ENCODE measurements around the gene MB21D2.

Gene MB21D2

DNA sequence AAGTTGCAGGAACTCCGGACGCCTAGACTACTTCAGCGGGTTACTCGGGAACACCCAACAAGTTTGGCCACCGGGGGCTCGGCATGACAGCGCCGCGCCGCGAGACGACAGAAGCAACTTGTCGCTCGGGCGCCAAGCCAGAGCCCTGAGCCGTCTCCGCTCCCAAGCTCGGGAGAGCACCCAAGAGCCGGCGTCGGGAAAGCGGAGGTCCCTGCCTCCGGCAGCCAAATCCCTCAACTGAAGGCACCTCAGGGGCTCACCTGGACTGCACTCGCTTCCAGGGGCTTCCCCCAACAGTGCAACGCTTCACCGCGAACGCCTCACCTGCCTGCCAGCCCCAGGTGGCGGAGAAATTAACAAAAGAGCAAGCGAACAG lies 640 bp downstream of the MB21D2 start:
- H4K12ac ChIP-seq (ENCODE audit: low read depth, low read length) = peak overlapping the region; percentile 40
- H2AK5ac ChIP-seq (ENCODE audit: low read length) = no peak overlapping the region
- H3K36me3 ChIP-seq (ENCODE audit: control insufficient read depth in 1 of 2, insufficient read depth in 2 of 2, low read length in 2 of 2) = no peaks in the 10 kb centered on the region
- peak overlapping the region; percentile 82 for H3K9ac ChIP-seq (ENCODE audit: low read length)
- H2AFZ ChIP-seq (ENCODE audit: insufficient read depth, low read length, poor library complexity) = peak overlapping the region; percentile 92
- H3K4me1 ChIP-seq (ENCODE audit: control insufficient read depth in 1 of 2, insufficient read depth in 2 of 2, low read length in 2 of 2) = peaks cover 3 to 5% of the 10 kb centered on the region in 2 experiments
- H3K79me1 ChIP-seq (ENCODE audit: low read length) = peaks cover 15% of the 10 kb centered on the region
- peak overlapping the region; percentile 86 for H3K27ac ChIP-seq (ENCODE audit: low read depth, low read length)
- no peaks in the 10 kb centered on the region for H3K9me3 ChIP-seq (ENCODE audit: insufficient read depth, low read depth, low read length)
- DNase-seq = peak; percentile 73 to 76
- H3K4me3 ChIP-seq (ENCODE audit: low read depth, low read length) = peak overlapping the region; percentile 88
- H3K4me2 ChIP-seq (ENCODE audit: low read length) = peak overlapping the region; percentile 73
- WGBS (ENCODE audit: extremely low coverage, insufficient coverage, insufficient read length) = no CpG with 5 or more reads among the region's 30 CpGs
- peak overlapping the region; percentile 51 for H3K18ac ChIP-seq (ENCODE audit: low read length)
- peak overlapping the region; percentile 87 for H2BK5ac ChIP-seq (ENCODE audit: low read depth, low read length, poor library complexity)
- peak overlapping the region; percentile 84 for H2BK120ac ChIP-seq (ENCODE audit: insufficient read depth, low read length, poor library complexity)
- peaks cover 20% of the 10 kb centered on the region for H3K79me2 ChIP-seq (ENCODE audit: control insufficient read depth, insufficient read depth, low read length, poor library complexity)
- H3K14ac ChIP-seq (ENCODE audit: low read length) = peak overlapping the region; percentile 87
- H2BK12ac ChIP-seq (ENCODE audit: low read length) = peak overlapping the region; percentile 95
- peak overlapping the region; percentile 74 for H4K8ac ChIP-seq (ENCODE audit: low read depth, low read length)
- H4K91ac ChIP-seq (ENCODE audit: low read depth, low read length) = peak overlapping the region; percentile 91
- no peak overlapping the region for H3K23ac ChIP-seq (ENCODE audit: low read length)
- H3K4ac ChIP-seq (ENCODE audit: low read depth, low read length) = peak overlapping the region; percentile 84
- H3K27me3 ChIP-seq (ENCODE audit: insufficient read depth, low read length) = no peaks in the 10 kb centered on the region

DNA sequence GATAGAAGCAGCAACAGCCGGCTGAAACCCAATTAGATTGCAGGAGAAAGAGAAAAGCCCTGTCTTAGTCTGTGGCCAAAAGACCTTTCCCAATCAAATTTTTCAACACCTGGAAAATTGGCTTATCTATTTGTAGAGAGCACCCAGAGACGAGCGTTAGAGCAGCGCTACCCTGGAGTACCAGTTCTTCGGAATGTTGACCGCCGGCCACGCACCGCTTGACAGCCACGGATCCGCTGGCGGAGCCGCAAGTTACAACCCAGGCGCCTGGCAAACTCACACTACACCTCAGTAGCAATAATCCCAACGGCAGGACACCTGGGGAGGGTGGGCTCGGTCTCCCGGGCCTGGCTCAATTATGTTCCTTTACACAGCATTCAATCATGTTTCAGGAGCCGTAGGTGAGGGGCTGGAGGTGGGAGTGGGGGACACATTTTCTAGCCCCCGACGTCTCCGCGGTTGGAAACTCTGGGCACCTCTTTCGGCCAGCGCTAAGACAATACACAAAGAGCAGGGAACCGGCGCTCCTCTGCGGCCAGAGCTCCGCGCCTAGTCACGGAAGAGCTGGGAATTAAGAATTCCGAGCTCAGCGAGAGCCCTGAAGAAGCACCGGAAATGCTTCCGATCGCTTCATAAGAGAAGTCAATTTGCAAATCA lies 1.2 kb downstream of the MB21D2 start:
- Histone ChIP-seq H2AFZ (ENCODE audit: insufficient read depth, low read length, poor library complexity) (peak overlapping the region; percentile 92), H3K9me3 (ENCODE audit: insufficient read depth, low read depth, low read length) (no peaks in the 10 kb centered on the region), H3K79me2 (ENCODE audit: control insufficient read depth, insufficient read depth, low read length, poor library complexity) (peaks cover 20% of the 10 kb centered on the region), H3K27me3 (ENCODE audit: insufficient read depth, low read length) (no peaks in the 10 kb centered on the region), H3K9ac (ENCODE audit: low read length) (peak overlapping the region; percentile 82), H3K4me2 (ENCODE audit: low read length) (peak overlapping the region; percentile 73), H3K36me3 (ENCODE audit: control insufficient read depth in 1 of 2, insufficient read depth in 2 of 2, low read length in 2 of 2) (no peaks in the 10 kb centered on the region), H2BK120ac (ENCODE audit: insufficient read depth, low read length, poor library complexity) (peak overlapping the region; percentile 84), H4K91ac (ENCODE audit: low read depth, low read length) (peak overlapping the region; percentile 91), H3K18ac (ENCODE audit: low read length) (peak overlapping the region; percentile 12), H4K8ac (ENCODE audit: low read depth, low read length) (no peak overlapping the region), H3K4ac (ENCODE audit: low read depth, low read length) (peak overlapping the region; percentile 31), H3K23ac (ENCODE audit: low read length) (no peak overlapping the region), H3K4me3 (ENCODE audit: low read depth, low read length) (peak overlapping the region; percentile 88), H2BK12ac (ENCODE audit: low read length) (no peak overlapping the region), H2BK5ac (ENCODE audit: low read depth, low read length, poor library complexity) (peak overlapping the region; percentile 87), H3K27ac (ENCODE audit: low read depth, low read length) (peak overlapping the region; percentile 86), H2AK5ac (ENCODE audit: low read length) (no peak overlapping the region), H3K14ac (ENCODE audit: low read length) (peak overlapping the region; percentile 6), H4K12ac (ENCODE audit: low read depth, low read length) (no peak overlapping the region), H3K4me1 (ENCODE audit: control insufficient read depth in 1 of 2, insufficient read depth in 2 of 2, low read length in 2 of 2) (peaks cover 3 to 5% of the 10 kb centered on the region in 2 experiments), H3K79me1 (ENCODE audit: low read length) (peaks cover 15% of the 10 kb centered on the region)
- WGBS (ENCODE audit: extremely low coverage, insufficient coverage, insufficient read length) = no CpG with 5 or more reads among the region's 35 CpGs
- peak; percentile 67 to 78 for DNase-seq

DNA sequence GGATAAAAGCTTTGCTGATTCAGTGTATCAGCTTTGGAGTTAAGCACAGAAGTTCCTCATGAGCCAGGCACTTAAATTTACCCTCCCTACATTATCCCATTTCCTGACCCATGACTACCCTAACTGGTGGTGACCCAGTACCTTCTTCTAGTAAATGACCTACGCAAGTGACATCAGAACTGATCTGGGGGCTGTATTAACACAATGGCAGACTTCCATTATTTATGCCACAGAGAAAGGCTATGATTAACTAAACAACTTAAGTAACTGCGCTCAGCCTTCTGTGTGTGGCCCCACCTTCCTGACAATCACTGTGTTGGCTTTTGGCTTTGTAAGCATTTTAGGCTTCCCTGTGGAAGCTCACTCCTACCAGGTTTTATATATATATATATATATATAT lies 1.9 kb downstream of the MB21D2 start:
- H3K79me1 ChIP-seq (ENCODE audit: low read length) = peaks cover 15% of the 10 kb centered on the region
- H2BK120ac ChIP-seq (ENCODE audit: insufficient read depth, low read length, poor library complexity) = no peak overlapping the region
- H4K8ac ChIP-seq (ENCODE audit: low read depth, low read length) = no peak overlapping the region
- H3K9ac ChIP-seq (ENCODE audit: low read length) = no peak overlapping the region
- no peak overlapping the region for H4K12ac ChIP-seq (ENCODE audit: low read depth, low read length)
- H3K27ac ChIP-seq (ENCODE audit: low read depth, low read length) = no peak overlapping the region
- no peak overlapping the region for H3K18ac ChIP-seq (ENCODE audit: low read length)
- no peak overlapping the region for H4K91ac ChIP-seq (ENCODE audit: low read depth, low read length)
- H2BK12ac ChIP-seq (ENCODE audit: low read length) = no peak overlapping the region
- H2AFZ ChIP-seq (ENCODE audit: insufficient read depth, low read length, poor library complexity) = no peak overlapping the region
- H3K79me2 ChIP-seq (ENCODE audit: control insufficient read depth, insufficient read depth, low read length, poor library complexity) = peaks cover 20% of the 10 kb centered on the region
- H2AK5ac ChIP-seq (ENCODE audit: low read length) = no peak overlapping the region
- H3K4me3 ChIP-seq (ENCODE audit: low read depth, low read length) = no peak overlapping the region
- H3K4me1 ChIP-seq (ENCODE audit: control insufficient read depth in 1 of 2, insufficient read depth in 2 of 2, low read length in 2 of 2) = peaks cover 3 to 5% of the 10 kb centered on the region in 2 experiments
- no peaks in the 10 kb centered on the region for H3K27me3 ChIP-seq (ENCODE audit: insufficient read depth, low read length)
- no peaks in the 10 kb centered on the region for H3K9me3 ChIP-seq (ENCODE audit: insufficient read depth, low read depth, low read length)
- H2BK5ac ChIP-seq (ENCODE audit: low read depth, low read length, poor library complexity) = no peak overlapping the region
- no peak overlapping the region for H3K23ac ChIP-seq (ENCODE audit: low read length)
- peak in 1 of 2 donors; percentile 23 for DNase-seq
- H3K36me3 ChIP-seq (ENCODE audit: control insufficient read depth in 1 of 2, insufficient read depth in 2 of 2, low read length in 2 of 2) = no peaks in the 10 kb centered on the region
- peak overlapping the region; percentile 54 for H3K4ac ChIP-seq (ENCODE audit: low read depth, low read length)
- H3K14ac ChIP-seq (ENCODE audit: low read length) = no peak overlapping the region
- peak overlapping the region; percentile 73 for H3K4me2 ChIP-seq (ENCODE audit: low read length)
- WGBS (ENCODE audit: extremely low coverage, insufficient coverage, insufficient read length) = no CpG with 5 or more reads among the region's 2 CpGs

DNA sequence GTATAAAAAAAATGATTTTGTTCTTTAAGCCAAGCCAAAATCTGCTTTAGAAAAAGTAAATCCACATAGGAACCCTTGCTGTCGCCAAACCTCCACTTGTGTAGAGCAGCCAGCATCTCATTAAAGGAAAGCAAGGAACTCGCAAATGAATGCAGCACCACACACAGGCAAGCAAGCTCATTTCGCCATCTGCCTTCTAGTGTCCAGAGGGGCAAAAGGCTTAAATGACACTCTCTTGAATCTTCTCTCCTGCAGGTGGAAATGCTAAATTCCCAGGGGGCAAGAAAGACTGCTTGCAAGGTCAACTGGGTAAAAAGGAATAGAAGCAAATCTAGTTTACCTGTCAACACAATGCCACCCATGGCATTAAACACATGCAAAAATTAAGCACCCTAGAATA lies 2.4 kb downstream of the MB21D2 start:
- no peak overlapping the region for H3K9ac ChIP-seq (ENCODE audit: low read length)
- H2AFZ ChIP-seq (ENCODE audit: insufficient read depth, low read length, poor library complexity) = no peak overlapping the region
- no peak overlapping the region for H3K18ac ChIP-seq (ENCODE audit: low read length)
- H3K4me2 ChIP-seq (ENCODE audit: low read length) = no peak overlapping the region
- no peak overlapping the region for H3K4ac ChIP-seq (ENCODE audit: low read depth, low read length)
- H4K8ac ChIP-seq (ENCODE audit: low read depth, low read length) = no peak overlapping the region
- no peak overlapping the region for H2BK12ac ChIP-seq (ENCODE audit: low read length)
- no peak overlapping the region for H3K23ac ChIP-seq (ENCODE audit: low read length)
- H4K12ac ChIP-seq (ENCODE audit: low read depth, low read length) = no peak overlapping the region
- H3K79me1 ChIP-seq (ENCODE audit: low read length) = peaks cover 15% of the 10 kb centered on the region
- no peak overlapping the region for H3K27ac ChIP-seq (ENCODE audit: low read depth, low read length)
- H2AK5ac ChIP-seq (ENCODE audit: low read length) = no peak overlapping the region
- no peaks in the 10 kb centered on the region for H3K27me3 ChIP-seq (ENCODE audit: insufficient read depth, low read length)
- H3K14ac ChIP-seq (ENCODE audit: low read length) = no peak overlapping the region
- peak; percentile 8 to 30 for DNase-seq
- H4K91ac ChIP-seq (ENCODE audit: low read depth, low read length) = no peak overlapping the region
- H2BK5ac ChIP-seq (ENCODE audit: low read depth, low read length, poor library complexity) = no peak overlapping the region
- peaks cover 3 to 5% of the 10 kb centered on the region in 2 experiments for H3K4me1 ChIP-seq (ENCODE audit: control insufficient read depth in 1 of 2, insufficient read depth in 2 of 2, low read length in 2 of 2)
- H3K9me3 ChIP-seq (ENCODE audit: insufficient read depth, low read depth, low read length) = no peaks in the 10 kb centered on the region
- H3K36me3 ChIP-seq (ENCODE audit: control insufficient read depth in 1 of 2, insufficient read depth in 2 of 2, low read length in 2 of 2) = no peaks in the 10 kb centered on the region
- no peak overlapping the region for H2BK120ac ChIP-seq (ENCODE audit: insufficient read depth, low read length, poor library complexity)
- no CpG with 5 or more reads among the region's 3 CpGs for WGBS (ENCODE audit: extremely low coverage, insufficient coverage, insufficient read length)
- H3K79me2 ChIP-seq (ENCODE audit: control insufficient read depth, insufficient read depth, low read length, poor library complexity) = peaks cover 20% of the 10 kb centered on the region
- no peak overlapping the region for H3K4me3 ChIP-seq (ENCODE audit: low read depth, low read length)
